G401 (cell line): ENCODE data around the gene RADIL. TPM values are rescaled to one million over a fixed set of nuclear protein-coding genes. Genes with fewer than 3 reads are reported as not detected.

ENCODE experiments used
- total RNA-seq: library from RNA; depleted of rRNA; stranded (reverse); fragments of >200 nt; shearing (Covaris generic); gene quantifications from 2 replicates; pipeline ENCODE4 v1.2.3, GENCODE V29; 2014; rRNA removed

The RADIL gene
- total RNA-seq, 1 experiment from 2014 or later = 7.3 TPM

Other genes with a start within 250 kb of the RADIL start
- 13.4 and 20.8 TPM in 2 replicates for gene FOXK1, start 201.4 kb downstream of the RADIL start, total RNA-seq
- gene AP5Z1, start 108.1 kb downstream of the RADIL start, total RNA-seq = 53.5 and 56.9 TPM in 2 replicates
- gene PAPOLB, start 21.7 kb downstream of the RADIL start, total RNA-seq = 0.34 TPM in 1 of 2 replicates, not detected in the other
- not detected in 2 replicates for gene MMD2, start 75.5 kb upstream of the RADIL start, total RNA-seq
- gene RBAK, start 162.1 kb upstream of the RADIL start, total RNA-seq = 3.9 and 5.4 TPM in 2 replicates